ENCODE results near the gene TNN.

- TF ChIP-seq EZH2phosphoT487 (IDR thresholded peaks at IDR 0.05; ENCODE audit: insufficient read depth, low read depth) (no peak), EZH2 (IDR thresholded peaks at IDR 0.05; ENCODE audit: insufficient read depth, poor library complexity, severe bottlenecking) (no peak)
Observed at GRCh38 chr1:175178456-175178855, 110.8 kb downstream of the TNN start.
